MCF 10A (cell line): ENCODE results near the gene LILRB4. TPM values are rescaled to one million over a fixed set of nuclear protein-coding genes. Genes with fewer than 3 reads are reported as not detected.

ENCODE experiments used
- BruUV-seq: library from RNA; stranded (reverse); fragments of 400-500 nt; replicated peaks from 2 replicates; lab custom pipeline; 2021; lab: Mats Ljungman, UMichigan
- CTCF ChIA-PET: fragments of 300-600 bp; sonication (Branson Sonifier 250); formaldehyde crosslinking; extraction: SDS; loops from one replicate; lab custom pipeline; 2021; ENCODE audit warnings: antibody characterized with exemption, inconsistent platforms; lab: Yijun Ruan, JAX
- POLR2A ChIA-PET: fragments of 300-600, 350-650 bp; sonication (Branson Sonifier 250); formaldehyde crosslinking; extraction: SDS; loops from one replicate; lab custom pipeline; 2020; ENCODE audit warnings: antibody characterized with exemption, inconsistent platforms; lab: Yijun Ruan, JAX
- DNase-seq: peaks from one replicate; pipeline ENCODE4 v3.0.0-alpha.2; 2018; ENCODE audit not compliant: unreplicated experiment
- H3K27ac Mint-ChIP-seq: one replicate; pipeline ENCODE4 v1.8.0; 2022; ENCODE audit warnings: mild to moderate bottlenecking, low read depth, mixed read lengths; ENCODE audit not compliant: unreplicated experiment
- H3K27me3 Mint-ChIP-seq: one replicate; pipeline ENCODE4 v1.8.0; 2022; ENCODE audit warnings: mixed read lengths; ENCODE audit not compliant: insufficient read depth, unreplicated experiment
- H3K36me3 Mint-ChIP-seq: one replicate; pipeline ENCODE4 v1.8.0; 2022; ENCODE audit warnings: mild to moderate bottlenecking, moderate library complexity, mixed read lengths; ENCODE audit not compliant: insufficient read depth, unreplicated experiment
- H3K4me1 Mint-ChIP-seq: one replicate; pipeline ENCODE4 v1.8.0; 2022; ENCODE audit warnings: mixed read lengths; ENCODE audit not compliant: insufficient read depth, unreplicated experiment
- H3K4me3 Mint-ChIP-seq: one replicate; pipeline ENCODE4 v1.8.0; 2022; ENCODE audit warnings: mild to moderate bottlenecking, moderate library complexity, mixed read lengths; ENCODE audit not compliant: unreplicated experiment
- H3K9me3 Mint-ChIP-seq: one replicate; pipeline ENCODE4 v1.8.0; 2022; ENCODE audit warnings: mixed read lengths; ENCODE audit not compliant: unreplicated experiment
- CTCF ChIP-seq: fragments of 200-600 bp; IDR thresholded peaks from one replicate; pipeline ENCODE4 v1.8.0; 2022; ENCODE audit warnings: antibody characterized with exemption, mild to moderate bottlenecking; ENCODE audit not compliant: unreplicated experiment
- intact Hi-C: fragments of 100-400 bp; cut with micrococcal nuclease; formaldehyde crosslinking; loops from 2 replicates; pipeline ENCODE4 v1.14.1; 2022
- total RNA-seq: library from RNA; stranded (reverse); gene quantifications from 2 replicates; pipeline ENCODE4 v1.2.3, GENCODE V29; 2022

LILRB4 gene
- total RNA-seq, 1 experiment from 2014 or later: not detected

DNA sequence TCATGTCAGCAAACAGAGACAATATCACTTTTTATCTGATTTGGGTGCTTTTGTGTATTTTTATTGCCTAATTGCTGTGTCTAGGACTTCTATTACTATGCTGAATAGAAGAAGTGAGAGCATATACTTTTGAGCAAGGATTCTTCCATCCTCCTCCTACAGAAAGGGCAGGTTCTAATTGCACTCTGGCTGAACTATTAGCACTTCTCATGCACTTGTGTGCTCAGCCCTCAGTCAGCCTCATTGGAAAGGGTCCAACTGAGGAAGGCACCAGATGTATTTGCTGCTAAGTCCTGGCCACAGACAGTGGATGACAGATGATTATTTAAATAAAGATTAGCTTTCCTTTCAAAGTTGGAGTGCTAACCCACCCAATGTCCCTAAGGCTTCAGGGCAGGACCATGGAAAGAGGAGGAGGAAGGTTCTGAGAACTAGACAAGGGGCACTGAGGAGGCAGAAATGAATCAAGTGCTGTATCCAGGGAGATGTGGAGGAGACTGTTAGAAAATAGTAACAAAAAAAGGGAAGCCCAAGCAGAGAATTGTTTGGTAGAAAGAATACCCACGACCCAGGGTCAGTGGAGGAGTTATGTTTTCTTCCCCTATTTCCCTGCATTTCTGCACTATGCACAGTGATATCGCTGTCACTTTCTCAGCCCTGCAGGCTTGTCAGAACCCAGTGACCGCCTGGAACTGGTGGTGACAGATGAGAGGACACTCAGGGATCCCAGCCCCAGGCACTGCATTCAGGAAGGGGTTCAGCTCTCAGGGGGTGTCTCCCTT is 8.0 kb downstream of the LILRB4 start:
- Mint-ChIP-seq H3K27me3 (no peaks in the 10 kb centered on the region), H3K4me1 (no peaks in the 10 kb centered on the region), H3K36me3 (no peaks in the 10 kb centered on the region), H3K4me3 (no peak overlapping the region), H3K27ac (no peak overlapping the region), H3K9me3 (no peaks in the 10 kb centered on the region)
- intact Hi-C loops: no loop called here
- no peak for DNase-seq
- BruUV-seq: no TSS peak
- no peak for TF ChIP-seq CTCF
- POLR2A ChIA-PET: no interaction called here
- CTCF ChIA-PET: interaction anchor here (0.6 to 7.6 kb wide), 6 partner anchors 16 to 969 kb away, joined by 3 to 84 read pairs (median 3); no protein-coding TSS in a partner anchor

DNA sequence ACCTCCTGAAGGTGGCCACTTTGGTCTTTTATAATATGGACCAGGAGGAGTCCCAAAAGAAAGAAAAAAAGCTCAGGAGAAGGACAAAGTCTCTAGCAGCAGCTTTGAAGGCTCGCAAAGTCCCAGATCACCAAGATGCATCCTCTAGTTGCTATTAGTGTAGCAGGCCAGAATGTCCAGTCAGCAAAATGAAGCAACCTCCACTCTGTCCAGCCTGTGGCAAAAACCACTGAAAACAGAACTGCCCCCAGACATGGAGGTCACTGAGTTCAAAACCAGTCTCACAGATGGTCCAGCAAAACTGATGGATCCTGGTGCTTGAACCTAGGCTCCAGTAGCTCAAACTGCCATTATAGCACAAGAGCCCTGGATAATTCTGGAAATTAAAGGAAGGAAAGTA is 10.4 kb downstream of the LILRB4 start:
- ChIA-PET CTCF (interaction anchor here (0.6 to 7.6 kb wide), 36 partner anchors 9 to 516 kb away, joined by 3 to 84 read pairs (median 4); partner anchors contain the start of gene NCR1), POLR2A (interaction anchor here (0.7 to 1.0 kb wide), 2 partner anchors 210 to 462 kb away, joined by 3 read pairs; partner anchors contain the start of gene LENG9)
- no peak overlapping the region for H3K4me3 Mint-ChIP-seq
- intact Hi-C loops: no loop called here
- no peaks in the 10 kb centered on the region for H3K9me3 Mint-ChIP-seq
- no peaks in the 10 kb centered on the region for H3K4me1 Mint-ChIP-seq
- H3K27ac Mint-ChIP-seq: no peak overlapping the region
- no peak for DNase-seq
- BruUV-seq: no TSS peak
- no peaks in the 10 kb centered on the region for H3K27me3 Mint-ChIP-seq
- TF ChIP-seq CTCF: no peak
- no peaks in the 10 kb centered on the region for H3K36me3 Mint-ChIP-seq

GRCh38 chr19:54674021-54674617 is 11.3 kb downstream of the LILRB4 start:
- DNase-seq: peak; percentile 67
- Mint-ChIP-seq H3K27ac (no peak overlapping the region), H3K27me3 (no peaks in the 10 kb centered on the region), H3K4me3 (no peak overlapping the region), H3K4me1 (no peaks in the 10 kb centered on the region), H3K9me3 (no peaks in the 10 kb centered on the region), H3K36me3 (no peaks in the 10 kb centered on the region)
- intact Hi-C loops: no loop called here
- CTCF ChIA-PET: interaction anchor here (0.5 to 7.6 kb wide), 54 partner anchors 9 to 883 kb away, joined by 3 to 84 read pairs (median 4); no protein-coding TSS in a partner anchor
- no TSS peak for BruUV-seq
- TF ChIP-seq CTCF: peak; percentile 62
- POLR2A ChIA-PET: interaction anchor here (1.0 kb wide), 1 partner anchor 485 kb away, joined by 5 read pairs; no protein-coding TSS in a partner anchor
